ENCODE data around the gene PIGA.
A peak's percentile ranks its signal among the peaks of the same experiment; 100 is the strongest.

Gene PIGA, protein sequence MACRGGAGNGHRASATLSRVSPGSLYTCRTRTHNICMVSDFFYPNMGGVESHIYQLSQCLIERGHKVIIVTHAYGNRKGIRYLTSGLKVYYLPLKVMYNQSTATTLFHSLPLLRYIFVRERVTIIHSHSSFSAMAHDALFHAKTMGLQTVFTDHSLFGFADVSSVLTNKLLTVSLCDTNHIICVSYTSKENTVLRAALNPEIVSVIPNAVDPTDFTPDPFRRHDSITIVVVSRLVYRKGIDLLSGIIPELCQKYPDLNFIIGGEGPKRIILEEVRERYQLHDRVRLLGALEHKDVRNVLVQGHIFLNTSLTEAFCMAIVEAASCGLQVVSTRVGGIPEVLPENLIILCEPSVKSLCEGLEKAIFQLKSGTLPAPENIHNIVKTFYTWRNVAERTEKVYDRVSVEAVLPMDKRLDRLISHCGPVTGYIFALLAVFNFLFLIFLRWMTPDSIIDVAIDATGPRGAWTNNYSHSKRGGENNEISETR

DNA sequence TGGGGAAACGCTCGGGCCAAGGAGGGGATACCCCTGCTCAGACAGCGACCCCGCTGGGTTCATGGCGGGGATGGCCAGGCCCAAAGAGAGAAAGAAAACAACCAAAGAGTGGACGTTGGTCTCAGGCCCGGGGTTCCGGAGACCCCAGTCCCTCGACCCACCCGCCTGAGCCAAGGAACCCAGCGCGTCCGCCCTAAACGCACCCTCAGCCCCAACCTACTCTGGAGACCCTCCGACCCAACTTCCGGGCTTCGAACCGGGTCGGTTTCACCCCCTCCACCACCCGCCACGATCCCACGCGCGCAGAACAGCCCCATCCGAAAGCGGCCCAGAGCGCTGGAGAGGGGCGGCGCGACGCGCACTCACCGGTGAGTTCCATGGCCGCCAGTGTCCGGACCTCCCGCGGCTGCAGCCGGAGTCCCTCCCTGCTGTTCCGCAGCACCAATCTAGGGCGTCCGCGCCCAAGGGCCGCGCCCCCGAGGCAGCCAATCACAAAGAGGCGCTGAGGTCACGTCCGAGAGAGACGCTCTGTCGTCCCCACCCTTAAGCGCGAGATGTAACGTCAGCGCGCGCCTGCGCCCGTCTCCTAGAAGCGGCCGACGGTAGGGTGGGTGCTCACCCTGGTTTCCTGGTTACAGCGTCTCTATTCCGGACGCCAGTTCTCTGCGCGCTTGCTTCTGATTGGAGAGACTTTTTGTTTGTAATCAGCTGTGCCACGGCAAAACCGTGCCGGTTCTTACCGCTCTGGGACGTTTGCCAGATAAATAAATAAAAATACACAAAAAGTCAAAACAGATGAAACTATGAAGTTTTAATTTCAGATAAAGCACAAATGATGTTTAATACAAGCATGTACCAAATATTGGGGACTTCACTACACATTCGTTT lies at the start of gene PIGA:
PIGA (minus strand) TSS at position 389 of the 888 bp plus-strand sequence. CDS start 3,593 bp downstream, outside the sequence.
- peak; percentile 90 for DNase-seq

DNA sequence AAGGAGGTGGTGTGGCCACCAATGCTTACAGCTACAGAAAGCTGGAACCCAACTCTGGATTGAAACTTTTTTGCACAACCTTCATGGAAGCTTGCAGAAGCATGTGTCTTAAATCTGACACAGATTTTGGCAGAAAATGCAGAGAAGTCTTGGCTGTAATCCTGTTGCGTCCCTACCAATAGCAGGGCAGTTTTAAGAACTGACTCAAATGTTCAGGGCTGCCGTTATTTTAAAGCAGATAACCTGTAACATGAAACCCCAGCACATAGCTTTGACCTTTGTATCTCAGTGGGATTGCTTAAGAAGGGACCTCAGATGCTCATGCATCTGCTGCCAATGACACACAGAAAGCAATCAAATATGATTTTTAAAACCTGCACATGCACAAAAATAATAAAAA lies 49.0 kb upstream of the PIGA start, which contains the start of gene VEGFD:
VEGFD (minus strand) TSS at position 110 of the 400 bp plus-strand sequence. CDS start 467 bp downstream, outside the sequence.
- DNase-seq = no peak

DNA sequence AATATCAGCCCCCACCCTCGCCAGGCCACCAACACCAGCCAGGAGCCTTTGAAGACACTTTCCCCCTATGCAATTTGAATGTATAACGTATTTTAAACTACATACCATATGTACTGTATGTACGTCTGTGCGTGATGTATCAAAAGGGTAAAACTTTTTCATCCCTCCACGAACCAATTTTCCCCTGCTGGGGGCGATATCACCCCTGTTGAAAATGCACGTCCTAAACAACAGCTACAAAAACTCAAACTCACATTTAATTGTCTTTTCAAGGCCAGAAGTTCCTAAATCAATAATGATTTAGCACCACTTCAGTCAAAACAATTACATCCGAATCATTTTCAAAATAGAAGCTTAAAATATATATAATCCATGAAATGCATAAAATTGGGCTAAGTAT lies 47.5 kb upstream of the PIGA start:
- DNase-seq = no peak

- DNase-seq = no peak
Observed at GRCh38 chrX:15376956-15377355, 41.6 kb upstream of the PIGA start.

DNA sequence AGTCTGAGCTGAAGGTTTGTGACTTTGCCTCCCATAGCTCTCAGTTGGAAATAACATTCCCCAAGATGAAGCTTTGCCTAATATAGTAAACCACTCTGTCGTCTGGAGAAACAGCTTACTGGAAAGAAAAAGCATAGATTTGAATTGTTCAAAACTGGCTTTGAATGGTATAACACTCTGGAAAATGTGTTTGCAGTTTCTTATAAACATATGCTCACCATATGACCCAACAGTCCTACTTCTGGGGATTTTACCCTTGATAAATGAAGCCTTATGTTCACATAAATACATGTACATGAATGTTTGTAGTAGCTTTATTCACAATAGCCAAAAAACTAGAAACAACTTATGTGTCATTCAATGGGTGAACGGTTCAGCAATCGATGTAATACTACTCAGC lies 38.7 kb upstream of the PIGA start:
- DNase-seq = no peak

DNA sequence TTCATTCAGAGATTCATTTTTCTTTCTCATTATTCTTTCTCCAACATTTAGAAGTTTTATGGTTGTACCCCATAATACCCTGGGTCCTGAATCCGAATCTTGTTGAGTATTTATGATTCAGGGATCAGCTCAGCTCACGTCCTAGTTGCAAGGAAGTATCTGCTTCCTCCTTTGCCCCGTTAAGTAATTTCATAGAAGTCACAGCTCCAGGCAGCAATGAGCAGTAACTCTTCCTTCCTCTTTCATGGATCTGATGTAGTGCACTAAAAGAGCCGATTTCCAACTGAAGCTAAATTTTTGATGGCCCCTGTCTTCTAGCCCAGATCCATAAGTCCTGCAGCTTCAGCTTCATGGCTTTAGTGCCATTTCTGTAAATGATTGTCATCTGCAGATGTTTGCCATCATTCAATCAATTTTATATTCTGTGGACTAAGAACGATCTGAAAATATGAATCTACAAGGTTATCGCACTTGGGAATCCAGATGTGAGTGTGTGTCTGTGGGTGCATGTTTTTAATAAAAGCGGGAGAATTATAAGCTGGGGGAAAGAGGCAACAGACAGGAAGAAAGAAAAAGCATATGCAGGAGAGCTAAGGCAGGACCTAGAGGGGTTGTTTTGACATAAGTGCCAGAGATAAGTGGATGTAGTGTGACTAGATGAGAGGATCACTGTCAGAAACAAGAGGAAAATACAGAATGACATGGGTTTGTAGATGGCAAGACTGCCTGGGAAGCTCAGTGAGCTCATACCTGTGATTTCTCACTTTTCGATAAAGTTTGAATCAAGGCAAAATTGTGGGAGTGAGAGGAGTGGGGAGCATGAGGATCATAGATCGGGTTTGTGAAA lies 31.4 kb upstream of the PIGA start:
- DNase-seq = no peak

DNA sequence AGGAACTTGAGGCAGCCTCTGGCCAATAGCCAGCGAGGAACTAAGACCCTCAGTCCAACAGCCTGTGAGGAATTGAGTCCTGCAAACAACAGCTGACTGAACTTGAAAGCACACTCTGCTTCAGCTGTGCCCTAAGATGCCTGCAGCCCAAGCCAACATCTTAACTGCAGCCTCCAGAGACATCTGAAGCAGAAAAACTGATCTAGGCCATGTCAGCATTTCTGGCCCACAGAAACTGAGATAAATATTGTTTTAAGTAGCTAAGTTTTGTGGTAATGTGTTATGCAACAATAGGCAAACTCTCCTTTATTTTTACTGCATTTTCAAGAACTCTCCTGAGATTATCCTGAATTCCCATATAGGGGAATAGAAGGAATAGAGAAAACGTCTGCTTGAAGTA lies 24.4 kb upstream of the PIGA start:
- no peak for DNase-seq

DNA sequence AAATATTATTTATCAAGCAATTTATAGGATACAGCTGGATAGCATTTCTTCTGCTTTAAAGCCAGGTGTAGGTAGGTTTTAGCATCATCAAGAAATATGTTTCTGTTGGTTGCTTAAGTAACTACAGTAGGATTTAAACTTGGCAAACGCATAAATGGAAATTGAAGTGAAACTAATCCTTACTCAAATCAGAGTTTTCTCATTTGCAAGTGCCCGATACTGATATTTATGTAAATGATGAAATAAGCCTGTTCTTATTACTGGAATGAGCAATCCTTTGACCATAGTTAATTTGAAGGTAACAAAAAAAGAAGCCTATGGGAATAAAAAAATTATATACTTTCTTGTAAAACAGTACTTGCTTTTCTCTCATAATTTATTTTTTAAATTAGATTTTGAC lies 23.2 kb upstream of the PIGA start:
- no peak for DNase-seq

DNA sequence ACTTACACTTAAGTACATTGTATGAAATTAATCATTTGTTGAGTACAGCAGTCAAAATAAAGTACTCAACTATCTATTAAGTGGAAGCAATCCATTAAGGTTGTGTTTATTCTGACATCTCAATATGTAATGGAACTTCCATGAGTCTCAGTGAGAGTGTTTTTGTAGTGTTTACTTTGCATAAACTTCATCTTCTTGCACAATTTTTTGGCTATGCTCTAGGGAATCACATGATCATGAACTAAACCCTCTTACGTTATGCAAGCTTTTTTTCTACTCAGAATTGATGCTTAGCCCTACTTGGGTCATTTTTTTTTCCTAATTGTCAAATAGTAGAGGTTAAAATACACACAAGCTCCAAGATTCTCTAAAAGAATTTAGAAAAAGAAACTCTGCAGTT lies 21.1 kb upstream of the PIGA start:
- no peak for DNase-seq

DNA sequence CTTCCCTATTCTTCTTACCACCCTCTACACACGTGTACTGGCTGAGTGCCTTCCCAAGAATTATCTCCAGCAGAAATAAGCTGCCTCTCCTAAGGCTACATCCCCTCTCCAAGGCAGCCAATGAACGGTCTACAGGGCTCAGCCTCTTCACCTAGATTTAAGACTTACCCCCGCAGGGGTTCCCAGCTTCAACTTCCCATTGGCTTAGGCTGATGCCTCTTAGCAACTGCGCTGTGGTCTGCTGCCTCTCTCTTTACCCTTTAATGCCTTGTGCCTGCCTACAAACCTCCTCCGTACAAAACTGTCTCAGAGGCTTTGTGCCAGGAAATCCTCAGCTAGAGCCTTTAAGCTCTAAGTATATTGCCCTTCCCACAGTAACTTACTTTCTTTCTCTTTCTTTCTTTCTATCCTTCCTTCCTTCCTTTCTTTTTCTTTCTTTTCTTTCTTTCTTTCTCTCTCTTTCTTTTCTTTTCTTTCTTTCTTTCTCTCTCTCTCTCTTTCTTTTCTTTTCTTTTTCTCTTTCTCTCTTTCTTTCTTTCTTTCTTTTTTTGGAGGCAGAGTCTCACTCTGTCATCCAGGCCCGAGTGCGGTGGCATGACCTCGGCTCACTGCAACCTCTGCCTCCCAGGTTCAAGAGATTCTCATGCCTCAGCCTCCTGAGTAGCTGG lies 15.1 kb upstream of the PIGA start:
- no peak for DNase-seq

DNA sequence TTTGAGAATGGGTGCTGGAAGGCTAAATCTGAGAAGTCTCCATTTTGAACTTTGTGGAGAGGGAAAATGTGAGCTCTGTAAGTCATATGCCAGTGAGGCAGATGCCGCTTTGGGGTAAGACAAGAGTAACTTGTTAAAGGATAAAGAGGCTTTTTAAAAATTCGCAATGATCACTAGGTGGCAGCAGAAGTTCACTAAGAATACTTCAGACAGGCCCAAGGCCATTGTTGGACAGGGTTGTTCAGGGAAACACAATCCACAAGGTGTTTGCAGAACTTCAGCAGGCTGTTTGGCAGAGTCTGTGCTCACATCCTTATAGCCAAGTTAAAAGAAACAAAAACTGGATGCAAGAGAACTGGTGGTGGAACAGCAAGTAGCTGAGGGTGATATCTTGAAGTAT lies 13.7 kb upstream of the PIGA start:
- DNase-seq = peak; percentile 43

DNA sequence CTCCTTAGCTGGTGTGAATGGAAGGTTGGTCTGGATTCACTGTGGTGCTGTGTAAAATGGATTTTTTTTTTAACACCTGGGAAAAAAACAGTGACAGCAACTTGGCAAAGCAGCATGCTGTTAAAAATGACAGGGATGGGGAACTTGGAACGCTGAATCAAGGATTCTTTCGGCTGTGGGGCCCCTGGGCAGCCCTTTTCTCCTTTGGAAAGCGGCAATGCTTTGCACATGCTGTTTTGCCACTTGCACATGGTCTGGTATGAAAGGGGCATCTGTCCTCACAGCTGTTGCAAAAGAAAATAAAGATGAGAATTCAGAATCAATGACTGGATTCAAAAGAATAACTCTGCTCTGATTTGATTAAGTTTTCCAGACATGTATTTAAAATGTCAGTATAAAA lies 10.7 kb upstream of the PIGA start:
- no peak for DNase-seq

GRCh38 chrX:15344106-15344505 lies 8.8 kb upstream of the PIGA start:
- no peak for DNase-seq

GRCh38 chrX:15343075-15343476 lies 7.8 kb upstream of the PIGA start:
- DNase-seq = no peak

DNA sequence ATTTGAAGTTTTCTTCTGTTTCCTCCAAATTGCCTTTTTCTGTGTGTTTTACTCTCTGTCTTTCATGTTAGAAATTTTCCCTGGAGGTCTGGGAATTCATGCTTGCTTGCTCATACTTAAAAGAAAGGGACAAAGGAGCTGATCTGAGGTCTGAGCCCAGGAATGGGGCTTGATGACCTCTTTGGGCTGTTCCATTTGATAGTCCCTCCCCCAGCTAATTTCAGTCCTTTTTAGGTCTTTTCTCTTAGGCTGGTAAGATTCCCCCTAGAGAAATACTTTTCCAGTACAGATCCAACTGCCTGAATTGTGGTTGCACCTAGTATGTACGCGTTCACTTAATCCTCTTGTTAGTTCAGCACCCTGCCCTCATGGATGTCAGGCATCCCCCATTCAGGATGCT lies 5.5 kb upstream of the PIGA start:
- DNase-seq = no peak

GRCh38 chrX:15336023-15336413 lies 695 bp upstream of the PIGA start:
- DNase-seq = no peak

DNA sequence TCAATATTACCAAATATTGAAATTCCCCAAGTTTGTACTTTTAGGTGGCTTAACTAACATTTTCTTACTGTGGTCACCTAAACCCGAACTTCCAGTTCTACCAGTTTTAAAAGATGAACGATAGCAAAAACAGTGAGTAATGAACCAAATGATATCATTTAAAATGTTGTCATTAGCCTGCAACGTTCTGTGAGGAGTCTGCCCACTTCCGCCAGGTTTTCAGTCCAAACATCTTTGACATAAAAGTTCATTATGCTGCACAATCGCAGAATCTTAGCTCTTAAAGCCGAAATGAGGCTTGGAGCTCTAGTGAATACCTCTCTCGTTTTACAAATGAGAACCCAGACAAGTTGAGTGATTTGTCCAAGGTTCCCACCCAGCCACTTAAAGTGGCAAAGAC lies 762 bp downstream of the PIGA start:
- no peak for DNase-seq

DNA sequence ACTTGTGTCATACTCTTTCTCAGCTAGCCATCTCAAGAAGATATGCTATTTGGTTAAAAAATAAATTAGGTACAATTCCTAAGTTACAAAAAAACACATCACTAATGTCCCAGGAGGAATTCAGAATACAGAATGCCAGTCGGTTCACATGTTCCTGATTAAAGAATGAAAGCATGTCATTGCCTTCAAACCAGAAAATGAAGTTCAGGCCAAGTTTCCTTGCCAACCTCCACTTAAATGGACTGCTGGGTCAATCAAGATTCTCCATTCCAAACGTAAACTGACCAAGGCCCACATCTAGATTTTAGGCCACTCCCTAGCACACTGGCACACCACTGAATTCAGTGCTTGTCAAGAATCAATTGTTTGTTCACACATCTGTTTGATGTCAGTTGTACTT lies 6.5 kb downstream of the PIGA start:
- DNase-seq = no peak

DNA sequence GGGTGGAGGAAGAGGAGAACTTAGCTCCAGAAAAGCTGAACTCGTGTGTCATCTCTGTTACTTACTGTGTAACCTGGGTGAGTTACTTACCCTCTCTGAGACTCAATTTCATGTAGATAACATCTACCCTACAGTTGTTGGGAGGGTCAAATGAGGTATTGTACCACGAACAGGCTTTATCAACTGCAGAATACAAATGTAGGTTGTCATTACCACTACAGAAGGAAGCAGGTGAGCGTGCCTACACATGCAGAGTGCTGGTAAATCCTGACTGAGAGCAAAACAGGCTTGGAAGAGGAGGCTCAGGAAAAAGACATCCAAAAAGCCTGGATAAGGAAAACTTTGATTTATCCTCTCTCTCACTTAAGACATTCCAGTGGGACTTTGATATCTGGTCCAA lies 7.2 kb downstream of the PIGA start:
- no peak for DNase-seq

- DNase-seq = no peak
Observed at GRCh38 chrX:15322472-15322871, 12.9 kb downstream of the PIGA start.

DNA sequence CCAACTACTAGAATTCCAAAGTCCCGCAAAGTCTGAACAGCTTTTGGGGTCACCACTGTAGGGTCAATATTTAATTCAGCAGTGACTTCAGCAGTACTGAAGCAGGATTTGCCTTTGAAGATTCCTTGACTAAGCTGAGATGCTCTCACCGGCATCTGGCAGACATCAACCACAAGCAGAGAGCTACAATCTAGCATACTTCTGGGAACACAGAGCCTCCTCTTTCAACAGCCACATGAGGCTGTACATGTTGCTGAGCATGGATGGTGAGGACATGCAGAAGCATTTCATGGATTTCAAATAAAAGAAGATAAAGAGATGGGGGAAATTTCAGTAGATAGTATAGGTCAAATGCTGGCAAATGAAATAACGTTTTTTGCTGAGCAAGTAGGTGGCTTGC lies 13.3 kb downstream of the PIGA start:
- no peak for DNase-seq

GRCh38 chrX:15321447-15321846 lies 13.9 kb downstream of the PIGA start:
- no peak for DNase-seq
